Bronchial smooth muscle cell (primary cell): Measurements from ENCODE around the gene VPS50. TPM values are rescaled to one million over a fixed set of nuclear protein-coding genes. Genes with fewer than 3 reads are reported as not detected.

ENCODE experiments used
- total RNA-seq: library from RNA; depleted of rRNA; stranded (reverse); fragments of >200 nt; gene quantifications from 2 replicates; pipeline ENCODE4 v1.2.1, GENCODE V29; 2014

Gene VPS50, protein sequence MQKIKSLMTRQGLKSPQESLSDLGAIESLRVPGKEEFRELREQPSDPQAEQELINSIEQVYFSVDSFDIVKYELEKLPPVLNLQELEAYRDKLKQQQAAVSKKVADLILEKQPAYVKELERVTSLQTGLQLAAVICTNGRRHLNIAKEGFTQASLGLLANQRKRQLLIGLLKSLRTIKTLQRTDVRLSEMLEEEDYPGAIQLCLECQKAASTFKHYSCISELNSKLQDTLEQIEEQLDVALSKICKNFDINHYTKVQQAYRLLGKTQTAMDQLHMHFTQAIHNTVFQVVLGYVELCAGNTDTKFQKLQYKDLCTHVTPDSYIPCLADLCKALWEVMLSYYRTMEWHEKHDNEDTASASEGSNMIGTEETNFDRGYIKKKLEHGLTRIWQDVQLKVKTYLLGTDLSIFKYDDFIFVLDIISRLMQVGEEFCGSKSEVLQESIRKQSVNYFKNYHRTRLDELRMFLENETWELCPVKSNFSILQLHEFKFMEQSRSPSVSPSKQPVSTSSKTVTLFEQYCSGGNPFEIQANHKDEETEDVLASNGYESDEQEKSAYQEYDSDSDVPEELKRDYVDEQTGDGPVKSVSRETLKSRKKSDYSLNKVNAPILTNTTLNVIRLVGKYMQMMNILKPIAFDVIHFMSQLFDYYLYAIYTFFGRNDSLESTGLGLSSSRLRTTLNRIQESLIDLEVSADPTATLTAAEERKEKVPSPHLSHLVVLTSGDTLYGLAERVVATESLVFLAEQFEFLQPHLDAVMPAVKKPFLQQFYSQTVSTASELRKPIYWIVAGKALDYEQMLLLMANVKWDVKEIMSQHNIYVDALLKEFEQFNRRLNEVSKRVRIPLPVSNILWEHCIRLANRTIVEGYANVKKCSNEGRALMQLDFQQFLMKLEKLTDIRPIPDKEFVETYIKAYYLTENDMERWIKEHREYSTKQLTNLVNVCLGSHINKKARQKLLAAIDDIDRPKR
- 36.1 and 39.8 TPM in 2 replicates for total RNA-seq

DNA sequence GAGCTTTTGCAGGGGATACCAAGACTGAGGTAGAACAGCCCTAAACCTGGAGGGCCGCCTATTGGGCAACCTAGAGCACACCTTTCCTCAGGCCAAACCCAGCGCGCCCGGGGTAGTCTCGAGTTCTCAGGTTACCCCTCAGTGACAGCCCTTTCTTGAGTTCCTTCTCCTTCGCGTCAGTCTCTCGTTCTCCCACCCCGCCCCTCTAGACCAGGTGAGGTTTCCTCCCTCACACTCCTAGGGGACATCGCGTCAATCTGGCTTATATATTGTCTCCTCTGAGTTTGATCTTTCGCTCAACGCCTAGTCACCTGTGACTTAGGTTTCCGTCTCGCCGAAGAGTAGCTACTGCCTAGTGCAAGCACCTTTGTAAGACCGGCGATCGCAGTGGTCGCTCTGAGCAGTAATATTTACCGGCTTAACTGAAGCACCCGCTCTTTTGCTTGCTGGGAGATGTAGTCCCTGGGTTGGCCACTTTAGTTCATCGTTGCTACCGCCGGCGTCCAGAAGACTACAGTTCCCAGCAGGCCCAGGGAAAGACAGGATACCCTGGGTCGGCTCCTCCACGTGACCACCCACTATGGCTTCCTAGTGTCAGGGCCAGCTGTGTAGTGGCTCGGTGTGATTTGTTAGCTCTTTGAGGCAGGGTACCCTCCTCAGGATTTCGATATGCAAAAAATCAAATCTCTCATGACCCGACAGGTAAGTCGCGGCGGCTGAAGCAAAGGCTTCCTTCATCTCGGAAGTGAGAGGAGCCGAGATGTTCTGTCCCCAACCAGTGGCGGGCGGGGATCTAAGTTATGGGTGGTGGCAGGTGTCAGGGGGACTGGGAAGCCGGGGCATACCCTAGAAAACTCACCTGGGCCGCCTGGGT is at the start of gene VPS50:
Gene VPS50, plus strand, starts transcription at position 568 of the 874 bp plus-strand sequence. Its CDS starts 102 bp downstream, at position 670.

DNA sequence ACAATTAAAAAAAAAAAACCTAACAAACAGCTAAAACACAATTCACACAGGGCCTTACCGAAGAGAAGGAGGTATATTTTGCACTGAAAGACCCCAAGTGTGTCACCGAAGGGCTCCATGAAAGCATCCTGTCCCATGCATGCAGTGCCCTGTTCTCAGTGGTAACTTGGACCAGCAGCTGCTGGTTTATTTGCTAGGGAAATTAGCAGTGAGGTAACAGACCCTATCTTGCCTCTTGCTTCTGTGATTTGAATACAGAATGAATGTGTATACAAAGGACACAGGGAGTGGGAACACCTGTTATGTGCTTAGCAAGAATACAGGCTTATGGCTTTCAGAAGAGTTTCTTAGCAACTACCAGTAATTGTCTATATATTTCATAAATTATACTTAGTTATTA is 5.9 kb upstream of the VPS50 start, which contains the start of gene HEPACAM2:
Gene HEPACAM2, minus strand, starts transcription at position 160 of the 400 bp plus-strand sequence.

Other genes with a start within 250 kb of the VPS50 start
- 9.5 and 15.6 TPM in 2 replicates for gene SAMD9, start 114.4 kb upstream of the VPS50 start, total RNA-seq
- 11.0 and 16.2 TPM in 2 replicates for gene SAMD9L, start 84.0 kb upstream of the VPS50 start, total RNA-seq
- gene HEPACAM2, start 5.9 kb upstream of the VPS50 start, total RNA-seq: 0.09 and 0.16 TPM in 2 replicates